T-cell (primary cell): ENCODE measurements around the gene MAN1C1. TPM values are rescaled to one million over a fixed set of nuclear protein-coding genes. Genes with fewer than 3 reads are reported as not detected.
A peak's percentile ranks its signal among the peaks of the same experiment; 100 is the strongest.

Experiments
- ATAC-seq, 4 experiments: fragments of 200-7000 bp in 3 of 4; fragments of 150-1000 bp in 1 of 4; cut with Tn5 transposase; replicated peaks in 1 of 4; 1 replicate in 3 of 4; 2 replicates in 1 of 4; pipeline ENCODE4 v1.10.0; 2021; ENCODE audit warnings: moderate library complexity in 3 of 4, mild to moderate bottlenecking in 2 of 4, moderate number of reproducible peaks in 1 of 4
- CTCF ChIA-PET, 2 donors: fragments of 300-600 bp; sonication (Branson Sonifier 250); formaldehyde crosslinking; loops; one replicate each; lab custom pipeline; 2022; ENCODE audit warnings: antibody characterized with exemption in 2 of 2; lab: Charles Lee
- POLR2A ChIA-PET, 2 donors: fragments of 300-600 bp; sonication (Branson Sonifier 250); formaldehyde crosslinking; loops; one replicate each; lab custom pipeline; 2022; ENCODE audit warnings: antibody characterized with exemption in 2 of 2; lab: Charles Lee
- DNase-seq, 35 experiments: peaks; one replicate each; pipeline versions ENCODE4 v3.0.0 to v3.0.0-alpha.2; 2013 to 2023
- H3K27ac ChIP-seq: one replicate; pipeline ENCODE4 v1.5.1; 2013; ENCODE audit warnings: low read length
- H3K27me3 ChIP-seq, 2 experiments: replicated peaks in 1 of 2; 1 replicate in 1 of 2; 2 replicates in 1 of 2; pipeline versions ENCODE4 v1.6.1 to v1.7.0; 2013; ENCODE audit warnings: low read length in 1 of 2, mixed read lengths in 1 of 2; ENCODE audit not compliant: control insufficient read depth in 2 of 2, insufficient read depth in 2 of 2; ENCODE audit errors: extremely low read depth in 1 of 2
- H3K36me3 ChIP-seq, 2 donors: 1 replicate in 1 of 2; 2 replicates in 1 of 2; pipeline versions ENCODE4 v1.6.1 to v1.7.0; 2013; ENCODE audit warnings: low read length in 1 of 2; ENCODE audit not compliant: control insufficient read depth in 2 of 2, insufficient read depth in 1 of 2; ENCODE audit errors: extremely low read depth in 1 of 2
- H3K4me1 ChIP-seq, 2 experiments: 1 replicate in 1 of 2; 2 replicates in 1 of 2; pipeline versions ENCODE4 v1.6.1 to v1.7.0; 2013; ENCODE audit warnings: low read length in 2 of 2, mixed read lengths in 1 of 2; ENCODE audit not compliant: insufficient read depth in 2 of 2, control insufficient read depth in 1 of 2; ENCODE audit errors: extremely low read depth in 1 of 2
- H3K4me3 ChIP-seq, 2 donors: 1 replicate in 1 of 2; 2 replicates in 1 of 2; pipeline versions ENCODE4 v1.5.1 to v1.7.0; 2013; ENCODE audit warnings: mild to moderate bottlenecking in 2 of 2, low read length in 1 of 2, moderate library complexity in 1 of 2; ENCODE audit not compliant: control insufficient read depth in 1 of 2; ENCODE audit errors: extremely low read depth in 1 of 2
- H3K9me3 ChIP-seq: 2 replicates; pipeline ENCODE4 v1.7.0; 2013
- H3K27ac Mint-ChIP-seq, 2 donors: one replicate each; pipeline ENCODE4 v1.8.0; 2020 to 2021; ENCODE audit warnings: mild to moderate bottlenecking in 2 of 2, mixed read lengths in 2 of 2
- H3K27me3 Mint-ChIP-seq, 2 donors: one replicate each; pipeline ENCODE4 v1.8.0; 2021 to 2022; ENCODE audit warnings: mixed read lengths in 2 of 2
- H3K36me3 Mint-ChIP-seq: one replicate; pipeline ENCODE4 v1.8.0; 2021; ENCODE audit warnings: mixed read lengths
- H3K4me1 Mint-ChIP-seq, 3 donors: one replicate each; pipeline ENCODE4 v1.8.0; 2020 to 2022; ENCODE audit warnings: mixed read lengths in 3 of 3, mild to moderate bottlenecking in 1 of 3
- H3K4me3 Mint-ChIP-seq, 3 donors: one replicate each; pipeline ENCODE4 v1.8.0; 2020 to 2022; ENCODE audit warnings: mild to moderate bottlenecking in 3 of 3, mixed read lengths in 3 of 3, moderate library complexity in 3 of 3
- H3K9me3 Mint-ChIP-seq, 3 donors: one replicate each; pipeline ENCODE4 v1.8.0; 2020 to 2022; ENCODE audit warnings: mixed read lengths in 3 of 3
- WGBS: methylation state at CpG from one replicate; pipeline ENCODE4 v1.1.5; 2013; ENCODE audit warnings: missing lambda C conversion rate; ENCODE audit not compliant: insufficient coverage; 5-methylcytosine and 5-hydroxymethylcytosine counted together
- total RNA-seq, 35 experiments: library from RNA in 6 of 35; stranded (reverse) in 6 of 35; fragments of 120-200 nt in 1 of 35; gene quantifications; one replicate each; pipeline versions ENCODE4 v1.2.1 to v1.2.4 and lab custom pipeline; 2013 to 2026

MAN1C1 gene
- total RNA-seq, 5 donors from 2014 or later (not counting 1 experiment from before 2014, with no cell fraction given), result 57.5 to 90.5 (median 65.5) TPM

DNA sequence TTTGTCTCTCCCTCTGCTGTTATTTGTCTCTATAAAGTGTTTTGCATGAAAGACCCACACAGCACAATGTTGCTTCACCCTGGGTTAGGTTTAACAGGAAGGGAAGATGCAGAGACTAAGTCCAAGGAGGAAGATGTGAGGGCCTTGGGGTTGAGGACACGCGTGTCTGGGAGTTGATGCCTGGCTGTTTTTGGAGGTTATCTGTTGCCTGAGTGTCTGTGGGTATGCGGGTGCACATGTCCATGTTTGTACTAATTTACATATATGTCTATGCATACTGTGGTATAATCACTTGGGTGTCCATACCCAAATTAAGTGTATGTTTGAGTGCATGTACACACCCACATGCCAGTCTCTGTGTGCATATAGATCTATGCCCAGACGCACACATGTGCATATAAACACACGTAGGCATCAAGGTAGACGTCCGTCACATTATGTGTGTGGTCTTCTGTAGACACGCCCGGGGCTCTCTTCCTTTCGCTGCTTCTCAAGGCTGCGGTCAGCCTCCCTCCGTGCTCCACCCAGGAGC is 962 bp upstream of the MAN1C1 start:
- no peaks in the 10 kb centered on the region for H3K36me3 ChIP-seq
- Mint-ChIP-seq H3K36me3 (no peaks in the 10 kb centered on the region), H3K4me3 (peak overlapping the region; percentile 40 to 77 (median 70)), H3K4me1 (peaks cover 47 to 50% (median 48%) of the 10 kb centered on the region in 3 donors), H3K9me3 (no peaks in the 10 kb centered on the region), H3K27me3 (peaks cover 0 to 2% of the 10 kb centered on the region in 2 donors), H3K27ac (peak overlapping the region; percentile 35 to 84)
- CTCF ChIA-PET, result no interaction called here
- POLR2A ChIA-PET, result no interaction called here
- peak overlapping the region in 1 of 2 donors; percentile 57 for H3K4me3 ChIP-seq
- WGBS, result 30% methylated on average over 8 of the region's 12 CpGs
- no peaks in the 10 kb centered on the region for H3K9me3 ChIP-seq
- ATAC-seq (peak in 2 of 4 experiments; percentile 0 to 3), DNase-seq (no peak)
- peak overlapping the region; percentile 54 for H3K27ac ChIP-seq
- peaks cover 6 to 51% of the 10 kb centered on the region in 2 experiments for H3K4me1 ChIP-seq
- peaks cover 0 to 2% of the 10 kb centered on the region in 2 experiments for H3K27me3 ChIP-seq

DNA sequence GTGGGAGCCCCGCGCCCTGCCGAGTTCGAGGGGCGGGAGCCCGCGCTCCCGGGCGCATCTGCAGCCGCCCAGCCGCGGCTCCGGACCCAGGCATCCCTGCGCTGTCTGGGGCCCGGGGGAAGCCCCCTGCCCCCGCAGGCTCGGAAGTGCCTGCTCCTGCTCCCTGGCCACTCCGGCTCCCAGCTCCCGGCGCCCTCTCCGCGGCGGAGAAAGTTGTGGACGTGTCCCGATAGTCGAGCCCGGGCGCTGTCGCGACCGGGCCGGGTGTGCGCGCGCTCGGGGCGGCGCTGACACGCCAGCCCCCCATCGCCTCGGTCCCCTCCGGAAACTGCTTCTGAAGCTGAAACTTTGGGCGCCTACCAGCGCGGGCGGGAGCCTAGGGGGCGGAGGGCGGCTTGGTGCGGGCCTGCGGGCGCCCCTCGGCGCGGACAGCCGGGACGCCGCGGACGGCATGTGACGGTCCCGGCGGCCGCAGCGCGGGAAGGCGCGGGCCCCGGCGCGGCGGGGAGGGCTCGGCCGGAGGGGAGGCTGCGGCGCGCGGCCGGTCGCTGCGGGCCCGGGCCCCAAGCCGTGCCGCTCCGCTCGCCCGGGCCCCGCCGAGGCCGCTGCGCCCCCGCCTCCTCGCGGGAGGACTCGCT is 515 bp downstream of the MAN1C1 start:
- Histone ChIP-seq H3K4me3 (peak overlapping the region; percentile 51 to 70), H3K27ac (no peak overlapping the region), H3K36me3 (no peaks in the 10 kb centered on the region), H3K27me3 (peaks cover 0 to 2% of the 10 kb centered on the region in 2 experiments), H3K4me1 (peaks cover 15 to 64% of the 10 kb centered on the region in 2 experiments), H3K9me3 (no peaks in the 10 kb centered on the region)
- H3K36me3 Mint-ChIP-seq, result no peaks in the 10 kb centered on the region
- H3K4me1 Mint-ChIP-seq, result peaks cover 58 to 64% (median 59%) of the 10 kb centered on the region in 3 donors
- no peak overlapping the region for H3K27ac Mint-ChIP-seq
- WGBS, result under 1% methylated on average over 94 of the region's 94 CpGs
- H3K27me3 Mint-ChIP-seq, result peaks cover 0 to 2% of the 10 kb centered on the region in 2 donors
- no peaks in the 10 kb centered on the region for H3K9me3 Mint-ChIP-seq
- ChIA-PET CTCF (interaction anchor here in 1 of 2 donors (0.8 kb wide), 1 partner anchor 25 kb away, joined by 3 read pairs; no protein-coding TSS in a partner anchor), POLR2A (interaction anchor here in 1 of 2 donors (0.6 kb wide), 1 partner anchor 197 kb away, joined by 5 read pairs; no protein-coding TSS in a partner anchor)
- peak in 16 of 35 experiments; percentile 19 to 57 (median 42) for DNase-seq
- peak overlapping the region; percentile 78 to 93 (median 92) for H3K4me3 Mint-ChIP-seq
- ATAC-seq, result peak; percentile 11 to 44 (median 32)

DNA sequence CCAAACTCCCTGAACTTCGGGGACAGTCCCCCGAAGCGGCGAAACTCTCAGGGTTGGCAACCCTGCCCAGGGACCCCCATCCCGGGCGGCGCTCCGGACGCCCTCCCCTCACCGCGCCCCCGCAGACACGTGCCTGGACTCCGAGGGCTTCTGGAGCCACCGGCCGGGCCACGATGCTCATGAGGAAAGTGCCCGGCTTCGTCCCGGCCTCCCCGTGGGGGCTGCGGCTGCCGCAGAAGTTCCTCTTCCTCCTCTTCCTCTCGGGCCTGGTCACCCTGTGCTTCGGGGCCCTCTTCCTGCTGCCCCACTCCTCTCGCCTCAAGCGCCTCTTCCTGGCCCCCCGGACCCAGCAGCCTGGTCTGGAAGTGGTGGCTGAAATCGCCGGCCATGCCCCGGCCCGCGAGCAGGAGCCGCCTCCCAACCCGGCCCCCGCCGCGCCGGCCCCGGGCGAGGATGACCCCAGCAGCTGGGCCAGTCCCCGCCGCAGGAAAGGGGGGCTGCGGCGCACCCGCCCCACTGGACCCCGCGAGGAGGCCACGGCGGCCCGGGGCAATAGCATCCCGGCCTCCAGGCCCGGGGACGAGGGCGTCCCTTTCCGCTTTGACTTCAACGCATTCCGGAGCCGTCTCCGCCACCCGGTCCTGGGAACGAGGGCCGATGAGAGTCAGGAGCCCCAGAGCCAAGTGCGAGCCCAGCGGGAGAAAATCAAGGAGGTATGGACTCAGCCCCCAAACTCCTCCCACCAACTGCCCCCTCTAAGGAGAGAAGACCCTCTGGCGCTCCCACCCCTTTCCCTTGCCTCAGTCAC is 1.2 kb downstream of the MAN1C1 start:
- Mint-ChIP-seq H3K9me3 (no peaks in the 10 kb centered on the region), H3K36me3 (no peaks in the 10 kb centered on the region), H3K27ac (peak overlapping the region; percentile 95 to 97), H3K27me3 (peaks cover 0 to 2% of the 10 kb centered on the region in 2 donors), H3K4me3 (peak overlapping the region; percentile 92 to 93 (median 92)), H3K4me1 (peaks cover 65 to 72% (median 66%) of the 10 kb centered on the region in 3 donors)
- Histone ChIP-seq H3K4me3 (peak overlapping the region; percentile 51 to 70), H3K27me3 (peaks cover 0 to 2% of the 10 kb centered on the region in 2 experiments), H3K27ac (peak overlapping the region; percentile 47), H3K4me1 (peaks cover 18 to 70% of the 10 kb centered on the region in 2 experiments), H3K36me3 (no peaks in the 10 kb centered on the region), H3K9me3 (no peaks in the 10 kb centered on the region)
- DNase-seq, result peak in 2 of 35 experiments; percentile 9 to 31
- ATAC-seq, result no peak
- 4% methylated on average over 65 of the region's 66 CpGs for WGBS
- POLR2A ChIA-PET, result no interaction called here
- CTCF ChIA-PET, result interaction anchor here in 1 of 2 donors (1.2 to 2.8 kb wide), 5 partner anchors 9 to 192 kb away, joined by 3 to 15 read pairs (median 8); no protein-coding TSS in a partner anchor

DNA sequence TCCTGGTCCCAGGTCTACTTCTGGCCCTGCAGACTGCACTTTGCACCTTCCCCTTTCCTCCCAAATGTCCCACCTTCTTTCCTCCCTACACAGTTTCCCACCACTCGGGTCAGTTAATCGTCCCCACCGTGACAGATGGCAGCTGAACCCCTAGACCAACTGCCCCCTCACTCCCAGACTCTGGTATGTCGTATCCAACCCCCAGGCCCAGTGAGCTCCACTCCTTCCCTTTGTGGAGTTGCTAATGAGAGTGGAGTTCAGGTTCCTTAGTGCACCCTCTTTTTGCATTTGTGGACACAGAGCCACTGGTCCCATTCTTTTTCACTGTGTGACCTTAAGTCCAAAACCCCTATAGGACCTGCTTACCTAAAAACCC is 1.8 kb downstream of the MAN1C1 start:
- no peak for ATAC-seq
- Mint-ChIP-seq H3K36me3 (no peaks in the 10 kb centered on the region), H3K4me3 (peak overlapping the region; percentile 92 to 93 (median 92)), H3K9me3 (no peaks in the 10 kb centered on the region), H3K4me1 (peaks cover 71 to 78% (median 72%) of the 10 kb centered on the region in 3 donors), H3K27ac (peak overlapping the region; percentile 95 to 97), H3K27me3 (peaks cover 0 to 2% of the 10 kb centered on the region in 2 donors)
- POLR2A ChIA-PET, result no interaction called here
- CTCF ChIA-PET, result interaction anchor here (0.6 to 2.8 kb wide), 12 partner anchors 8 to 192 kb away, joined by 3 to 15 read pairs (median 4); no protein-coding TSS in a partner anchor
- Histone ChIP-seq H3K27me3 (peaks cover 0 to 2% of the 10 kb centered on the region in 2 experiments), H3K4me1 (peaks cover 23 to 73% of the 10 kb centered on the region in 2 experiments), H3K27ac (peak overlapping the region; percentile 2), H3K9me3 (no peaks in the 10 kb centered on the region), H3K36me3 (no peaks in the 10 kb centered on the region), H3K4me3 (peak overlapping the region; percentile 51 to 70)
- DNase-seq, result no peak
- WGBS, result no CpG with 5 or more reads among the region's 4 CpGs

GRCh38 chr1:25619101-25619890 is 2.7 kb downstream of the MAN1C1 start:
- Histone ChIP-seq H3K9me3 (no peaks in the 10 kb centered on the region), H3K27me3 (peaks cover 0 to 2% of the 10 kb centered on the region in 2 experiments), H3K4me1 (peaks cover 32 to 81% of the 10 kb centered on the region in 2 experiments), H3K36me3 (no peaks in the 10 kb centered on the region), H3K27ac (peak overlapping the region; percentile 46), H3K4me3 (peak overlapping the region; percentile 51 to 70)
- 32% methylated on average over 9 of the region's 11 CpGs for WGBS
- no peaks in the 10 kb centered on the region for H3K36me3 Mint-ChIP-seq
- ChIA-PET POLR2A (interaction anchor here (0.6 to 1.0 kb wide), 2 partner anchors 12 to 260 kb away, joined by 4 read pairs; no protein-coding TSS in a partner anchor), CTCF (interaction anchor here (0.6 to 2.8 kb wide), 13 partner anchors 9 to 378 kb away, joined by 3 to 15 read pairs (median 3); partner anchors contain the start of gene PAFAH2 (in 1 of the 2))
- H3K27me3 Mint-ChIP-seq, result peaks cover 0 to 2% of the 10 kb centered on the region in 2 donors
- DNase-seq (peak in 19 of 35 experiments; percentile 28 to 72 (median 44)), ATAC-seq (peak in 3 of 4 experiments; percentile 12 to 18 (median 15))
- H3K27ac Mint-ChIP-seq, result peak overlapping the region; percentile 95 to 97
- peaks cover 78 to 79% (median 78%) of the 10 kb centered on the region in 3 donors for H3K4me1 Mint-ChIP-seq
- no peaks in the 10 kb centered on the region for H3K9me3 Mint-ChIP-seq
- H3K4me3 Mint-ChIP-seq, result peak overlapping the region; percentile 92 to 93 (median 92)
